Activated CD4-positive, alpha-beta T cell treated with anti-CD3 and anti-CD28 coated beads, Interleukin-10, Interleukin-2, amounts not matched to agents 100 ng/mL and 50 ng/mL, durations not matched to agents 16 hours and 8 hours (primary cell): ENCODE measurements around the gene KAT8.
"Not testable (repeated sequence)": the region's sequence is repeated elsewhere in the genome, so short reads cannot be mapped to it uniquely, and the experiment has no call there.

Experiments used
- DNase-seq: peaks from one replicate; pipeline ENCODE4 v3.0.0-alpha.2; 2020

KAT8 gene

DNA sequence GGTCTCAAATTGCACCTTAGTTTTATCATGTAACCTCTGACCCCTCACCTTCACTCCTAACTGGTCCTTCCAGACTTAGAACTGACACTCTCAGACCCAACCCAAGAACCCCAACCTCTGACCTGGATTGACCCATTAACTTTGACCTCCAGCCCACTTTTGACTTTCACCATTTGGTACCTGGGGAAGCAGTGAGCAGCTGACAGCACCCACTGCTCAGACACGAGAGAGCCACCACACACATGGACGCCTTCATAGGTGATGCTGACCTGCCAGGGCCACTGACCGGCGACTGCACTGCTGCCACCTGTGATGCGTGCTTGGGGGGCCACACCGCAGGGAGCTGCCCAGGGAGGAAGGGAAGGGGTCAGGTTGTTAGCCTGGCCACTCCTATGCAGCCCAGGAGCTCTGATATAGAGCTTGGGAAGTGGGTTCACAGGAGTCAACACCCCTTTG lies 15.6 kb downstream of the KAT8 start:
- no peak for DNase-seq

DNA sequence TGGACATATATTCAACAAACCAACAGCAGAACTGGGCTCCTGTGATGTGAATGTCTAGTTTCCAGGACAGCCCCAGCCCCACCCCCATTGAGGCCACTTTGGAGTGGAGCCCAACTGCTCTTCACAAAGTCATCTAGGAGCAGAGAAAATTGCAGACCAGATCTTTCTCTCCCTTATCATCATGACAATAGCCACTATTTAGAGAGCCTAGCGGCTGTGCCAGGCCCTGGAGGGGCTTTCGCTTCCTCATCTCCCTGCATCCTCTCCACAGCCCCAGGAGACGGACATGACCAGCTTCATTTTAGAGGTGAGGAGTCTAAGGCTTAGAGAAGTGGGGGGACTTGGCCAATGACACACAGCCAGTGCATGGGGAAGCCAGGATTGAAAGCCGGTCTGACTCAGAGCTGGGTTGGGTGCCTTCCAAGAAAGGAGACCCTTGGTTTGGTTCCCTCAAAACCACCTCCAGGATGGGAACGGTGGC lies 16.7 kb downstream of the KAT8 start:
- DNase-seq, result no peak

GRCh38 chr16:31134625-31135534 lies 17.4 kb downstream of the KAT8 start:
- no peak for DNase-seq

DNA sequence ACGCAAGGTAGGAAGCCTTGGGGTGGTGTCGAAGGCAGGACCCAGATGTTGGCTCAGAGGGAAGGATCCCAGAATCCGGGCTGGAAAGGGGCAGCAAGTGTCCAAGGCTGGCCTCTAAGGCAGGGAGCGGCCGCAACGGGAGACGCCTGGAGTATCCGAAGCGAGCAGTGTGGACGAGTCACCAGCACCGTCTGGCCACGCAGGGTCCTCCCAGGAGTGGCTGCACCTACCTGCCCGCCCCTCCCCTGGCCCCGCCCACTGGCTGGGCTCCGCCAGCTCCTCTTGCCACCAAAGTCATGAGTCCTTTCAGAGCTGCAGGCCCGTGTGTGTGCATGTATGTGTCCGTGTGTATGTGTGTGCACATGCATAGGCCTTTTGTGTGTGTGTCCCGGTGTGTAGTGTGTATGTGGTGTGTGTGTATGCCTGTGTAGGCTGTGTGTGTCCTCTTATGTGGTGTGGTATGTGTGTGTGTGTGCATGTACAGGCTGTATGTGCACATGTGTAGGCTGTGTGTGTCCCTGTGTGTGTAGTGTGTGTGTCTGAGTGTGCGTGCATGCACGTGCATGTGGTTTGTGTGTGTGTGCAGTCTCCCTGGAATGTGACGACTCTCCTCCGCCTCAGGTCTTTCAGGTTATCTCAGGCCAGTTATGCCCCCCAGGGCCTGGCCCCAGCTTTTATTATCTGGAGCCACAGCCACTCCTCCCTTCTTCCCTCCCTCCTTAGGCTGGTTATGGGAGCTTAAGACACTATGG lies 18.2 kb downstream of the KAT8 start, which contains the start of gene PRSS8:
TSS of gene PRSS8 (minus strand) at position 193 of the 752 bp plus-strand sequence. CDS start 229 bp downstream, outside the sequence.
- DNase-seq, result no peak

DNA sequence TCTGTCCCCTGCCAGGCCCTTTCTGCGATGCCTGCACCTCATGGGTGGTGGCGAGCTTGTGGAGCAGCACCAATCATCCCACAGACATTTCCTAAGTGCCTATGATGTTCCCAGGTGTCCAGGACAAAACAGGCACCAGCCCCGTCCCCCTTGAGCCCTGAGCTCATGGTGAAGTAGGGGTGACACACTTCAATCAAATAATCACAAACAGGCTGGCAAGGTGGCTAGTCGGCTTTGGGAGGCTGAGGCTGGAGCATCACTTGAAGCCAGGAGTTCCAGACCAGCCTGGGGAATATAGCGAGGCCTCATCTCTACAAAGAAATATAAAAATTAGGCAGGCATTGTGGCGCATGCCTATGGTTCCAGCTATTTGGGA lies 18.8 kb downstream of the KAT8 start:
- DNase-seq, result no peak

DNA sequence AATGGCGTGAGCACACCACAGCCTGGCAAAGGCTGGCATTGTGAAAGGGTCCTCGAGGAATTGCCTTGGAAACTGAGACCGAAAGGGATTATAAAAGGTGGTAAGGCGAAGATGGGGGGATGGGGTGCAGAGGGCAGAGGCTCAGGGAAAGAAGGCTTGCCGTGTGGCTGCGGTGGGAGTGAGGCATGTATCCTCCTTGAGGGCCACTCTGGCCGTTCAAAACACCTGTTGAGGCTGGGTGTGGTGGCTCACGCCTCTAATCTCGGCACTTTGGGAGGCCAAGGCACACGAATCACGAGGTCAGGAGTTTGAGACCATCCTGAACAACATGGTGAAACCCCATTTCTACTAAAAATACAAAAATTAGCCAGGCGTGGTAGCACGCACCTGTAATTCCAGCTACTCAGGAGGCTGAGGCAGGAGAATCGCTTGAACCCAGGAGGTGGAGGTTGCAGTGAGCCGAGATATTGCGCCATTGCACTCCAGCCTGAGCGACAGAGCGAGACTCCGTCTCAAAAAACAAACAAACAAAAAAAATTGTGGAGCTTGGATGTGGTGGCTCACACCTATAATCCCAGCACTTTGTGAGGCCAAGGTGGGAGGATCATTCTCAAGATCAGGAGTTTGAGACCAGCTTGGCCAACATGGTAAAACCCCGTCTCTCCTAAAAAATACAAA lies 19.5 kb downstream of the KAT8 start:
- DNase-seq, result not testable (repeated sequence)

- no peak for DNase-seq
Observed at GRCh38 chr16:31138621-31139578, 21.4 kb downstream of the KAT8 start.

DNA sequence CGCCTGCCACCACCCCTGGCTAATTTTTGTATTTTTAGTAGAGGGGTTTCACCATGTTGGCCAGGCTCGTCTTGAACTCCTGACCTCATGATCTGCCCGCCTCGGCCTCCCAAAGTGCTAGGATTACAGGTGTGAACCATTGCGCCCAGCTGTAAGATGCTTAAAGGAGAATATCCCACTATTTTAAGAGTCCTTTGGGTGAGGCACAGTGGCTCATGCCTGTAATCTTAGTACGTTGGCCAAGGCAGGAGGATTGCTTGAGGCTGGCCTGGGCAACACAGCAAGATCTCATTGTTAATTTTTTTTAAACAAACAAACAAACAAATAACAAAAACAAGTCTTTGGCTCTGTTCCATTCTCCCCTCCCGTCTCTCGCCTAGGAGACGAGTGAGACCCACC lies 23.6 kb downstream of the KAT8 start:
- DNase-seq, result not testable (repeated sequence)

- no peak for DNase-seq
Observed at GRCh38 chr16:31141489-31142108, 24.1 kb downstream of the KAT8 start.

GRCh38 chr16:31142109-31143010 lies 24.9 kb downstream of the KAT8 start:
- DNase-seq, result peak; percentile 100

DNA sequence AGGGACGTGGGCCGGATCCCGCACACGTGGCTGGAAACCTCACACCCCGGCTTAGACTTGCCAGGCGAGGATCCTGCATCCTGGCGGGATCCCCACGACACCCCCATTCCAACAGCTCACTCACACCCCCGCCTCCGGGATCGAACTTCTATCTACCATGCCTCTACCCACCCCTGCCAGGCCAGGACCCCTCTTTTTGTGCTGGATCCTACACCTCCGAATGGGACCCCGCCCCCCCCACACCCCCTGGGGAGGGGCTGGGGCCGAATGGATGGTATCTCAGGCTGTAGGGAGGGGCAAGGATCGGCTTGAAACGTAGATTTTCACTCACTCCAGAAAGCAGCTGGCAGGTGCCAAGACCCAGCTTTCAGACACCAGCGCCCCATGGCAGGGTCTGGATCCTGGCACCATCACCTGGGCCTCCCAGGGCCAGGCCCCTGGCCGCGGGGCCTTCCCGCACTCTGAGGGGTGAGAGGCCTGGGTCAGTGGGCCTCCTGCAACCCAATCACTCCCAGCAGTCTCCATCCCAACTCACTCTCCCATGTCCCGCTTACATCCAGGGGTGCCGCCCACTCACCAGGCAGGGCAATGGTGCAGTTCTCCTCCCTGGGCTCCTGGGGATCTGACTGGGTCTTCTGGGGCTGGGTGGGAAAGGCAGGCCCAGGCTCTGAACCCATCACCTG lies 25.7 kb downstream of the KAT8 start:
- DNase-seq, result no peak

GRCh38 chr16:31143694-31144148 lies 26.3 kb downstream of the KAT8 start:
- no peak for DNase-seq

DNA sequence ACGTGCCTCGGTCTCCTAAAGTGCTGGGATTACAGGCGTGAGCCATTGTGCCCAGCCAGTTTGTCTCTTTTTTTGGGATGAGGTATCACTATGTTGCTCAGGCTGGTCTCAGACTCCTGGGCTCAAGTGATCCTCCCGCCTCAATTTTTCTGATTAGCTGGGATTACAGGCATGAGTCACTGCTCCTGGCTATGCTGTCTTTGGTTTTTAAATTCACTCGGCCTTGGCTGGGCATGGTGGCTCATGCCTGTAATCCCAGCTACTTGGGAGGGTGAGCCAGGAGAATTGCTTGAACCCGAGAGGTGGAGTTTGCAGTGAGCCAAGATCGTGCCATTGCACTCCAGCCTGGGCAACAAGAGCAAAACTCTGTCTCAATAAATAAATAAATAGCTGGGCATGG lies 27.0 kb downstream of the KAT8 start:
- DNase-seq, result not testable (repeated sequence)

DNA sequence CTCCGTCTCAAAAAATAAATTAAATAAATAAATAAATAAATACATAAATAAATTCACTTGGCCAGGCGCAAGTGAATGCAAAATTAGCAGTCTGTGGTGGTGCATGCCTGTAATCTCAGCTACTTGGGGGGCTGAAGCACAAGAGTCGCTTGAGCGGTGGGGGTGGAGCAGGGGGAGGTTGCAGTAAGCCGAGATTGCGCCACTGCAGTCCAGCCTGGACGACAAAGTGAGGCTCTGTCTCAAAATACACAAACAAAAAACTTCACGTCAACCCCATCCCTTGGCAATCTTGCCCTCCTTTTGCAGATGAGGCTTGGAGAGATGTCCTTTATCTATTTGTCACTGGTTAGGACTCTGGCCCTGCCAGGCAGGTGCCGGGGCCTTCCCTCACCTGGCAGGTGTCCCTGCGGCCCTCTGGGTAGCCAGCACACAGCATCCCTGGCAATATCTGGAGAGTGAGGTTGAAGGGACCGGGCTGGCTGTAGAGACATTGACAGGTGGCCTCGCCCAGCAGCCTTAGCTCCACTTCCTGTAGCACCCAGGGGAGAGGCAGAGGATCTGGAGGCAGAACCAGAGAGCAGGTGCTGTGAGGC lies 28.0 kb downstream of the KAT8 start:
- no peak for DNase-seq

DNA sequence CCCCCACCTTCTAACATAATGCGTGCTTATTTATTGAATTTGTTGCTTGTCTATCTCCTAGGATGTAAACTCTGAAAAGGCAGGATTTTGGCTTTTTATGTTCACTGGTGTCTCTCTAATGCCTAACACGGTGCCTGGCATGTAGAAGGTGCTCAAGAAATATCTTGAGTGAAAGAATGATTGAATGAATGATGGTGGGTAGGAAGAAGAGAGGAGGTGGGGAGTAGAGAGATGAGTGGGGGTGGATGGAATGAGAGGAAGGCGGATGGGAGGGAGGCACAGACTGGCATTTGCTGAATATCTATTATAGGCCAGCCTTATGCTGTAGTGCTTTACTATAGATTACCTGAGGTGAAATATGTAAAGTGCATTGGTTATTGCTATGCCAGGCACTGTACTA lies 30.1 kb downstream of the KAT8 start:
- DNase-seq, result no peak

- DNase-seq, result no peak
Observed at GRCh38 chr16:31148281-31148728, 30.8 kb downstream of the KAT8 start.

DNA sequence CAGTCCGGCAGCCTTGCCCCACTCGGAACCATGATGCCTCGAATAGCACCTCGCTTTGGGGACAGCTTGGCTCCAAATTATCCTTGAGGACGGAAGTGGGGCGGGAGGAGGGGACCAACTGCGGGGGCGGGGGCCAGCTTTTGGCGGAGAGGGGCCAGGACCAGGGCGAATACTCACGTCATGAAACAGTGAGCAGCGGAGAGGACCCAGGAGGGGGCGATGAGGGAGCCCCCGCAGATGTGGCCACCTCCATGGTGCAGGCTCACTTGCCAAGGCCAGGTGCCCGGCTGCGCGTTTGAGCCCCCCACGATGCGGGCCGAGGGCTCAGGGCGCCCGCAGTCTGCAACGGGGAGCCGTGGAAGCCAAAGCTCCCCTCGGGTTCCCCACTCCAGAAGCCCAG lies 31.4 kb downstream of the KAT8 start:
- no peak for DNase-seq

DNA sequence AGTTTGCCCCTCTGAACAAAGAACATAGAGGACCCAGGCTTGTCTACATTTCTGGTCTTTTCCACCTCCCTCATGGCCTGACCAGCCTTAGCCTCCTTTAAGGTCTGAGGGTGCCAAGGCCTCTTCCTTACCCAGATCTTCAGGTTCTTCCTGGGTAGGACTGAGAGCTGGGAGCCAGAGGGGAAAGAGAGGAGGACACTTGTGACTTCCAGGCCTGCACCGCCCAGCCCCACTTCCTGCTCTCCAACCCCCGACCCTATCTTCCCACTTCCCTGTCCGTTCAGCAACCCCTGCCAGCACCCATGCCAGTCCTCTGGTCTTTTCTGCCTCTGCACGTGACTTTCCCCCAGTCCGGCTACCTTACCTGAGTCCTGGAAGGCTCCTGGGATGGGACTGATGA lies 31.9 kb downstream of the KAT8 start:
- no peak for DNase-seq
